IPS-18a (cell line): Measurements from ENCODE around the gene NCBP2L.

ENCODE experiments used
- H3K27ac ChIP-seq: one replicate; pipeline ENCODE4 v1.5.1; 2013; ENCODE audit warnings: low read length
- H3K27me3 ChIP-seq: one replicate; pipeline ENCODE4 v1.6.1; 2013; ENCODE audit warnings: mild to moderate bottlenecking, low read length; ENCODE audit not compliant: control insufficient read depth, insufficient read depth
- H3K36me3 ChIP-seq: one replicate; pipeline ENCODE4 v1.6.1; 2013; ENCODE audit warnings: low read depth, low read length; ENCODE audit not compliant: control insufficient read depth
- H3K4me1 ChIP-seq: one replicate; pipeline ENCODE4 v1.6.1; 2013; ENCODE audit warnings: low read depth, low read length; ENCODE audit not compliant: control insufficient read depth
- H3K4me3 ChIP-seq: one replicate; pipeline ENCODE4 v1.5.1; 2013; ENCODE audit warnings: low read length
- H3K9ac ChIP-seq: one replicate; pipeline ENCODE4 v1.6.1; 2013; ENCODE audit warnings: mild to moderate bottlenecking, low read length, moderate library complexity
- H3K9me3 ChIP-seq: one replicate; pipeline ENCODE4 v1.6.1; 2013; ENCODE audit warnings: low read depth, low read length; ENCODE audit not compliant: control insufficient read depth

NCBP2L gene

DNA sequence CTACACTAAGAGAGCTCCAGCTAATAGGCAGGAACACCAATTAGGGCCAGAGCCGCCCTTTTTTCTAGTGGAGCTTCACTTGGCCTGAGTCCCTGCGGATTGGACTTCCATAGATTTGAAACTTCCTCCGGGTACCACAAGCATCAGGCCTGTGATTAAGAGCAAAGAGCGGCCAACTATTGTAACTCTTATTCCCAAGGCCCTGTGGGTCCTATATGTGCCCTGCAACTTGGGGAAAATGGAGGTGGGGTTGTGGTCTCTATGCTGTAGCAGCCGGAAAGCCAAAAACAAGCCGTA lies at the start of gene NCBP2L:
Gene NCBP2L (plus strand): TSS at position 198 of the 297 bp plus-strand sequence. CDS start 16,488 bp downstream, outside the sequence.
- Histone ChIP-seq H3K4me3 (peak within 1 kb of the TSS; percentile 65), H3K9ac (no peak within 1 kb of the TSS), H3K27me3 (peaks cover 43% of the 10 kb centered on the region), H3K9me3 (no peaks in the 10 kb centered on the region), H3K36me3 (no peaks in the 10 kb centered on the region), H3K4me1 (peaks cover 26% of the 10 kb centered on the region), H3K27ac (no peak within 1 kb of the TSS)

DNA sequence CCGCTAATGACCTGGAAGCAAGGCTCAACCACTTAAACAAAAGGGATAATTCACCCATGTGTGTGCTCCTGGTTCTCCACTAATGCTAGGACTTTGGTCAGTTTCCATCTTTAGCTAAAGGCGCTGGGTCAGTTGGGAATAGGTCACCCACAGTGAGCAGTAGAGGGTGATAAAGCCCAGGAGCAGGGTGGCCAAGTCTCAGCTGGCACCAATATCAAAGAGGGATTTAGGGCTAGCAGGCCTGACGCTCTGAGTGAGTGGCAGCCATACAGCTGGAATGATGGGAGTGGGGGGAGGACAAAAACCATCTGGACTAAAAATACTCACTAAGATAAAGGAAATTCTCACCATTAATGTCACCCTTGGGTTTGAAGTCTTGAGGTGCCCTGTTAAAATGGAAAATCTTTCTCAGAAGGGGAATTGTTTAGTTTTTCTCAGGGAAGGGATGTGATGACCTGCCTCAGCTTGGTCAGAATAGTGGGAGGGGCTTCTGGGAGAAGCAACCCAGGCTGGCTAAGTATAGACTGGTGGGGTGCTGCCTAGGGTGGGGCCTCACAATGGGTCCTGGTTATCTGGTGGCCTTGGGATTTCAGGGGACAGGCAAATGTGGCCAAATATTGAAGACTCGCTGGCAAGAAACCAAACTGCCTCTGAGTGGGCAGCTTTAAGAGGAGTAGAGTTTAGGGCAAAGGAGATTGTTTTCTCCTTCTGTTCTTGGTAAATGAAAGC lies 49.0 kb upstream of the NCBP2L start:
- Histone ChIP-seq H3K36me3 (no peaks in the 10 kb centered on the region), H3K27ac (no peak overlapping the region), H3K4me3 (no peak overlapping the region), H3K27me3 (no peaks in the 10 kb centered on the region), H3K4me1 (peaks cover 43% of the 10 kb centered on the region), H3K9me3 (no peaks in the 10 kb centered on the region), H3K9ac (no peak overlapping the region)

DNA sequence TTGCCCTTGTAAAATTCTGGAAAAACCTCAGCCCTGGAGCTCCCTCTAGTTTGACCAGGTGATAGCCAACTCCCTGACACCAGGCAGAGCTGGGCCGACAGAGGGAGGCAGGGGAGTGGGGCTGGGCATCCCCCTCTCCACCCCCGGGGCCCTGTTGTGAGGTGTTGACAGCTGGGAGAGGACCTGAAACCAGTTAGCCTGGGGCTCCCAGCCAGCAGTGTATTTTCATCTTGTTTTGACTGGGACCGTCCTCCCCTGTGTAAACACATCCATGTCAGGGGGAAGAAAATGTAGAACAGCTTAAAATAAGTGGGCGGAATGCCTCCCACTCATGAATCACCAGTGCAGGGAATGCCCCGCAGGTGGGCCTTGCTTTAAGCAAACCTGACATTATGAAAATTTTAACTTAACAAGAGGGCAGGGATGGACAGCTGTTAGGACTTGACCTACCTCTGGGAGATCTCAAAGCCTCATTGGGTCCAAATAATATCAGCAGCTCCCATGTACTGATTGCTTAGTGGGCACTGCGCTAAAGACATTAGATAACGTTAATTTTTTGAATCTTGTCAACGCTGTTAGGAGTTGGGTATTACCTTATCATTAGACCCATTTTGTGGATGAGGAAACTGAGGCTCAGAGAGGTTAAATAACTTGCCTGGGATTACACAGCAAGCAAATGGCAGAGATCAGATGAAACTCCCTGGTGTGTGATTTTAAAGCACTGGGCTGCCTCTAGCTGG lies 47.8 kb upstream of the NCBP2L start:
- H3K27me3 ChIP-seq: no peaks in the 10 kb centered on the region
- H3K4me1 ChIP-seq: peaks cover 43% of the 10 kb centered on the region
- H3K9ac ChIP-seq: no peak overlapping the region
- H3K27ac ChIP-seq: no peak overlapping the region
- H3K36me3 ChIP-seq: no peaks in the 10 kb centered on the region
- H3K9me3 ChIP-seq: no peaks in the 10 kb centered on the region
- no peak overlapping the region for H3K4me3 ChIP-seq

DNA sequence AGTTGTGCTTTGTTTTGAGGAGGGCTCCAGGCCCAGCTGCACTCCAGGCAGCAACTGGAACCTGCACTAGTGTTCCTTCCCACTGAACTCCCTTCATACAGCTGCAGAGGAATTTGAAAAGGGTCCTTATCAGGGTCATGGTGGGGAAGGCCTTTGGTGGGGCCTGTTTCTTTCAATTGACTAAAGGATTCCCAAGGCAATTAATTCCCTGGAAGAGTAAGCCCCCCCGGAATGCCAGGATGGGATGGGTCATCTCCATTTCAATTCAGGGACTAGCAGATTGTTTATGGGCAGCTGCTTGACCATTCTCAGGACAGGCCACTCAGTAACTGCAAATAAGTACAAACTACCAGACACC lies 47.3 kb upstream of the NCBP2L start:
- H3K27ac ChIP-seq: no peak overlapping the region
- no peaks in the 10 kb centered on the region for H3K27me3 ChIP-seq
- H3K9me3 ChIP-seq: no peaks in the 10 kb centered on the region
- H3K4me3 ChIP-seq: no peak overlapping the region
- H3K36me3 ChIP-seq: no peaks in the 10 kb centered on the region
- no peak overlapping the region for H3K9ac ChIP-seq
- peaks cover 43% of the 10 kb centered on the region for H3K4me1 ChIP-seq

DNA sequence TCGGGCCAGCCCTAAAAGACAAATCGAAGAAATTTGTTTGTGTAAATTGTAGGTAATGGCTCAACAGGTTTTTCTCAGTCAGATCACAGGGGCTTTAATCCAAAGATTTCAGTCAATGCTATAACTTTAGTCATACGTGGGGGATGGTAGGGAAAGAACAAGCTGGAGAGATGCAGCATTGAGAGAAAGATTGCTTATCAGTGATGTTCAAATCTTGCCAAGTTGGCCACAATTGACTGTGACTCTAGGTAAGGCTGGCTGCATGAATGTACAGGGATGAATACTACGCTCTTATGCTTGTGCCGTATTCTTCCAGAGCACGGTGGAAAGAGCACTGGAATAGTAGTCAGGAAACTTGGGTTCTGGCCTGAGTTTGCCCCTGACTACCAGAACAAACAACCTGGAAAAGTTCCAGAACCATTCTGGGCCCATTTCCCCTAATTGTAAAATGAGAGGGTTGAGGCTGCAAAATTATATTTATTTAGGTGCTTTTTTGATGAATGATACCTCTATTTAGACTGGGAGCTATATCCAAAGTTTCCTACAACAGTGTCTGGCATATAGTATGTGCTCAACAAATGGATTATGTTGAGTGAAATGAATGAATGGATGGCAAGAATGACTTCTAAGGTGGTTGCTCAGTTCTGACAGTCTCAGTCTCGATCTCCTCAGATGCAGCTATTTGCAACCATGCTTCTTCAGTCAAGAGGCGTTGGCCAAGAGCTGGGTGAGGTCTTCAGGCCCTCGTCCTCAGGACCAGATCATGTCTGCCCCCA lies 46.4 kb upstream of the NCBP2L start:
- Histone ChIP-seq H3K9ac (no peak overlapping the region), H3K4me1 (peaks cover 36% of the 10 kb centered on the region), H3K27ac (no peak overlapping the region), H3K9me3 (no peaks in the 10 kb centered on the region), H3K4me3 (peak overlapping the region; percentile 7), H3K36me3 (no peaks in the 10 kb centered on the region), H3K27me3 (no peaks in the 10 kb centered on the region)

DNA sequence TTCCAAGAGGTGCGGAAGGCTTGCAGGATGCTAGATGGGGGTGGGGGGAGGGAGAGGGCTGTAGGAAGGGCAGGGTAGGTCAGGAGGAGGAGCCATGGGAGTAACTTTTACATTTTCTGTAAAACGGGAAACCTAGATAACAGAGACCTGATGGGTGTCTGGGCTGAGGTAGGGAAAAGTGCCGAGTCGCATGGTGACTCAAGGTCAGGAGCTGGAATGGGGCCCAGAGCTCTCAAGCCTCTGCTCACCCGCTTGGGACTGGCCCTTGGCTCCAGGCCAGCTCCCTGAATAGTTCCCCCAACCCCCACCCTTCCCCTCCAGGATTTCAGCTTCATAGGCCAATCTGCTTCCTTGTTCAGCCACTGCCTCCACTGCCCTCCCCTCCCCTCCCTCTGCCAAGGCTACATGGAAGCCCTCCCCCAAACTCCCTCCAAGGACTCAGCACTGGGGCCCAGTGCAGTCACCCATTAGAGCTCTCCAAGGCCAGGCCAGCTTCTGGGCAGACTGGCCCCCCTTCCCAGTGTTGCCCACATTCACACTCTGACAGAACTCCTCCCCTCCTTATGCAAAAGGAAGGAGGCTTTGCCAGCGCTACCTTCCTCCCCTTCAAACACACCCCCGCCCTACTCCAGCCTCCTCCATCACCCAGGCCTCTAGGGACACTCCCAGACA lies 45.6 kb upstream of the NCBP2L start:
- no peak overlapping the region for H3K27ac ChIP-seq
- H3K4me1 ChIP-seq: peaks cover 43% of the 10 kb centered on the region

DNA sequence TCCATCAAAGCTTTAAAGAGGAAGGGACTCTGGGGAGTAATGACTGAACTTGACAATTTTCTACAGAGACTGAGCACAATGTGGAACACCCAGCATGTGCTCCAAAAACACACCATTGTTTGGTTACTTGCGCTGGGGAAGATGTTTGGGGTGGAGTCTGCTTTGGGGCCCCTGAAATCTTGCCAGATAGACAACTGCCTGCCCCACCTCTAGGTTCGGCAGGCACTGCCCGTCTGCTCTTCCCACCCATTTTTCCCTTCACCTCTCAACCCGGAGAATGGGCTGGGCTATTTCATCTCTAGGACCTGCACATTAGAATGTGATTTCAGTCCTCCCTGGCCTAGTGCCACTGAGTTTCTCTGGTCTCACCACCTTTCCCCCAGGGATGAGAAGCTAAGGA lies 43.8 kb upstream of the NCBP2L start:
- no peak overlapping the region for H3K4me3 ChIP-seq
- no peaks in the 10 kb centered on the region for H3K27me3 ChIP-seq
- H3K27ac ChIP-seq: no peak overlapping the region

More for the DNA sequence above, 45.6 kb upstream of the NCBP2L start:
- H3K36me3 ChIP-seq: no peaks in the 10 kb centered on the region
- H3K9me3 ChIP-seq: no peaks in the 10 kb centered on the region
- H3K9ac ChIP-seq: no peak overlapping the region
- no peaks in the 10 kb centered on the region for H3K27me3 ChIP-seq
- H3K4me3 ChIP-seq: peak overlapping the region; percentile 7

DNA sequence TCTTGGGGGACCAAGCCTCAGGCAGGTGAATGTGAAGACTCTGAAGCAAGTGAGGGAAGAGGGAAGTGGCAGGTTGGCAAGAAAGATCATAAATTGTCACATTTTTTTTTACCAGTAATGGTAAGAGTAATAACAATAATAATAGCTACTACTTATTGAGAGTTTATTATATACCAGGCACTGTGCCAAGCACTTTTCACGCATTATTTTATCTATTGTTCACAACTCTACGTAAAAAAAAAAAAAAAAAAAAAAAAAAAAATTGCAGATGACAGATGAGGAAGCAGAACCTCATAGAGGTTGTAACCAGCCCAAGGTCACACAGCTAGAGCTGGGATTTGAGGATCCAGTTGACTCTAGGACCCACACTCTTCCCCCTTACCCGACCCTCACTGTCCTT lies 42.9 kb upstream of the NCBP2L start:
- Histone ChIP-seq H3K27ac (no peak overlapping the region), H3K27me3 (no peaks in the 10 kb centered on the region)

More for the DNA sequence above, 43.8 kb upstream of the NCBP2L start:
- Histone ChIP-seq H3K9me3 (no peaks in the 10 kb centered on the region), H3K4me1 (peaks cover 50% of the 10 kb centered on the region), H3K9ac (no peak overlapping the region), H3K36me3 (no peaks in the 10 kb centered on the region)

DNA sequence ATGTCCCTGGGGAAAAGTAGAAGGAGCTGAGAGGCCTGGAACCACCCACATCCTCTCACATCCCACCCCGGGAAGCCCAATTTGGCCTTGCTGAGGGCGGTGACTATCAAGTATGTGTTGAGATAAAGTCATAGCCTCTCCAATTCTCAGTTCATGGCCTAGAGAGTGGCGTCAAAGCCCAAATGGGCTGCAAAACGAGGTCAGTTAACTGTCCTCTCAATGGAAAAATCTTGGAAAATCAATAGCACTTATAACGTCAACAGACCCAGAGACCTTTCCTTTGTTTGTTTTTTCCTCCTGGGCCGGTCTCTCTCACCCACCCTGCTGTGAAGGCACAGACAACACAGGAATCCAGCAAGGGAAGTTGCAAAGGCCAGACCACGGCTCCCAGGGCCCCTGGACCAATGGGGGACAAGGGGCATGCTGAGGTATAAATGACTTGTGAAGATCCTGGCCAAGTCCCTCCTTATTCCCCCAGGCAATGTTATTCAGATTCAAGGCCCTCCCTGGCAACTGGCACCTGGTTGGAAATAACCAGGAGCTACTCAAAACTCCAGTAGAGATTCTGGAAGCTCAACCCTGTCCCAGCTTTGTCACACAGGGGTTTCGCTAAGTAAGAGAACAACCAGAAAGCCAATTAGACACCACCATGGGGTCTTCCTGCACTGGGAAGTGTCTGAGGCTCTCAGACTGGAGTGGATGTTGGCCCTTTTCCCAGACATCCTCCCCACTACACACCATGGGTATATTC lies 40.6 kb upstream of the NCBP2L start:
- H3K36me3 ChIP-seq: no peaks in the 10 kb centered on the region
- no peak overlapping the region for H3K9ac ChIP-seq
- peaks cover 32% of the 10 kb centered on the region for H3K4me1 ChIP-seq
- no peaks in the 10 kb centered on the region for H3K9me3 ChIP-seq
- peaks cover 8% of the 10 kb centered on the region for H3K27me3 ChIP-seq
- H3K27ac ChIP-seq: no peak overlapping the region
- H3K4me3 ChIP-seq: no peak overlapping the region

More for the DNA sequence above, 42.9 kb upstream of the NCBP2L start:
- Histone ChIP-seq H3K9ac (no peak overlapping the region), H3K36me3 (no peaks in the 10 kb centered on the region), H3K4me3 (no peak overlapping the region), H3K4me1 (peaks cover 41% of the 10 kb centered on the region), H3K9me3 (no peaks in the 10 kb centered on the region)

DNA sequence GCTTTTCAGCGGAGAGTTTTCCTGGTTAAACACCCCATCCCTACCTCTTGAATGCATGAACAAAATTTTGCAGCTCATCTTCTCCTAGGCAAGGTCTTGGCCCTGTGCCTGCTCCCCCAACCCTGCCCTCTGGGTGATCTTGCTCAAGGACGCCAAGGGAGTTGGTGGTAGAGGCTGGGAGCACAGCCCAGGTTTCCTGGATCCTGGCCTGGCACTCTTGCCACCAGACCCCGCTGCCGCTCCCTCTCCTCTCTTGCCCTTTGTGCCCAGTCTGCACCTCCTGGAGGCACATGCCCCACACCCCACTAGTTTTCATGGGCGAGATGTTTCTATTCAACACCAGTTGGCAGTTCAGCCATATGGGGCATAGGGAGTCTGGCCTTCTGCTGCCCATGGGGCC lies 39.3 kb upstream of the NCBP2L start:
- H3K4me1 ChIP-seq: peaks cover 36% of the 10 kb centered on the region
- H3K9me3 ChIP-seq: no peaks in the 10 kb centered on the region
- H3K9ac ChIP-seq: no peak overlapping the region
- no peaks in the 10 kb centered on the region for H3K36me3 ChIP-seq
- peaks cover 15% of the 10 kb centered on the region for H3K27me3 ChIP-seq
- no peak overlapping the region for H3K27ac ChIP-seq
- H3K4me3 ChIP-seq: no peak overlapping the region

DNA sequence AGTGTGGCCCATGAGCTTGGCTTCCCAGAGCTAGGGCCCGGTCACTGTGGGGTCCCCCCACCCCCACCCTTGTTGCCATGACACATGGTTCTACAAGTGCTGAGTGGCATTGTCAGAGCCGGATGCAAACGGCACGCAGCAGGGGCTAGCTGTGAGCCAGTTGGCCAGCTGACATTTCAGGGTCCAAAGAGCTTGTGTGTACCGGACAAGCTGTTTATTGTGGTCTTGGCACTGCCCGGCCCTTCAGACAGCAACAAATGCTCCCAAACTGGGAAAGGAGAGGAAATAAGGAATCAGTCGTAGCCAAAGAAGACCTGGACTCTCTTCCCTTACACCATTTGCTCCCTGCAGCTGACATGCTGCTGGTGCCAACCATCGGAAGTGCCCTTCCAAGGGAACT lies 38.8 kb upstream of the NCBP2L start:
- H3K4me1 ChIP-seq: peaks cover 36% of the 10 kb centered on the region
- H3K36me3 ChIP-seq: no peaks in the 10 kb centered on the region
- no peak overlapping the region for H3K9ac ChIP-seq
- H3K27me3 ChIP-seq: peaks cover 19% of the 10 kb centered on the region
- no peak overlapping the region for H3K4me3 ChIP-seq
- H3K27ac ChIP-seq: no peak overlapping the region
- H3K9me3 ChIP-seq: no peaks in the 10 kb centered on the region
